ENCODE results near the gene MYOD1. TPM values are rescaled to one million over a fixed set of nuclear protein-coding genes. Genes with fewer than 3 reads are reported as not detected.
A peak's percentile ranks its signal among the peaks of the same experiment; 100 is the strongest.

Gene MYOD1
- total and polyA plus RNA-seq, 2 of the 13 experiments (the other 11 are each of a cell fraction or from before 2014, with no cell fraction given): not detected

DNA sequence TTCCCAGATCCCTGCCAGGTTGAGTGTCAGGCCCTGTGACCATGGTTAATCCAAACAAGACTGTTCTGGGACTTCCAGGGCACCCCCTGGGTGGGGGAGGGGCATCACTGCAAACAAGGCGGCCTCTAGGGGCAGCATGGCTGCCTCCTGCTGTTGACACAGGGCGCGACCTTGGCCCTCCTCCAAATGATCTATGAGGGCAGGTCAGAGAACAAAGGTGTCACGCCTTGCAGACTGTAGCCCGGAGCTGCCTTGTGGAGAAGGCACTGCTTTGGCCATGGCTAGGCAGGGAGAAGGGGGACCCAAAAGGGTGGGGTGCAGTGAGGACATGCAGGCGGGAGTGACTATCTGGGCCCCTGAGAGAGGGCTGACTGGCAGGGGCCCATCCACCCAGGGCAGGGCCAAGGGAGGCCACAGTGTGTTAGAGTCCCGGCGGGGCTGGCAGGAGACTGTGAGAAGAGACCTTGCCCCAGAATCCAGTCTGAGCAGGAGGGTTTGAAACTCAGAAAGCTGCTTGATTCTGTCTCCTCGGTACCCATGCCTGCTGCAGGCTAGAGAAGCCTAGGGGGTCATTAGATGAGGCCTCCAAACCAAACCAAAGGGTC, 50.8 kb downstream of the MYOD1 start (continued):
- TF ChIP-seq ZFP90 (CRISPR knock-in tag; IDR thresholded peaks at IDR 0.05; ENCODE audit: borderline replicate concordance) (peak; percentile 71; the same call in 1 of the 2 replicates), ZNF282 (IDR thresholded peaks at IDR 0.05; ENCODE audit: partially characterized antibody) (no peak), MBD4 (IDR thresholded peaks at IDR 0.05; ENCODE audit: borderline replicate concordance, low read length) (no peak), ZFP36 (IDR thresholded peaks at IDR 0.05; ENCODE audit: borderline replicate concordance, low read depth, low read length, partially characterized antibody) (no peak), ZNF781 (CRISPR knock-in tag; IDR thresholded peaks at IDR 0.05; ENCODE audit: borderline replicate concordance, not compliant biosample characterization) (no peak), MEIS2 (CRISPR knock-in tag; IDR thresholded peaks at IDR 0.05) (peak; percentile 93; the same call in 1 of the 2 replicates), ZBTB20 (CRISPR knock-in tag; IDR thresholded peaks at IDR 0.05; ENCODE audit: borderline replicate concordance, low read depth) (peak; percentile 78; the same call in 1 of the 2 replicates), ZNF790 (CRISPR knock-in tag; IDR thresholded peaks at IDR 0.05; ENCODE audit: borderline replicate concordance) (no peak), ETV6 (CRISPR knock-in tag; conservative IDR thresholded peaks at IDR 0.05) (peak; percentile 86), ZNF550 (CRISPR knock-in tag; IDR thresholded peaks at IDR 0.05; ENCODE audit: borderline replicate concordance) (no peak), ZNF558 (CRISPR knock-in tag; IDR thresholded peaks at IDR 0.05; ENCODE audit: borderline replicate concordance) (peak; percentile 51; the same call in 1 of the 2 replicates), ZFP37 (CRISPR knock-in tag; IDR thresholded peaks at IDR 0.05; ENCODE audit: borderline replicate concordance) (no peak), ONECUT2 (CRISPR knock-in tag; IDR thresholded peaks at IDR 0.05) (peak; percentile 49), ZNF644 (CRISPR knock-in tag; IDR thresholded peaks at IDR 0.05; ENCODE audit: low read depth) (peak; percentile 70; the same call in 1 of the 2 replicates)
- TF ChIP-seq, protein P1, sequence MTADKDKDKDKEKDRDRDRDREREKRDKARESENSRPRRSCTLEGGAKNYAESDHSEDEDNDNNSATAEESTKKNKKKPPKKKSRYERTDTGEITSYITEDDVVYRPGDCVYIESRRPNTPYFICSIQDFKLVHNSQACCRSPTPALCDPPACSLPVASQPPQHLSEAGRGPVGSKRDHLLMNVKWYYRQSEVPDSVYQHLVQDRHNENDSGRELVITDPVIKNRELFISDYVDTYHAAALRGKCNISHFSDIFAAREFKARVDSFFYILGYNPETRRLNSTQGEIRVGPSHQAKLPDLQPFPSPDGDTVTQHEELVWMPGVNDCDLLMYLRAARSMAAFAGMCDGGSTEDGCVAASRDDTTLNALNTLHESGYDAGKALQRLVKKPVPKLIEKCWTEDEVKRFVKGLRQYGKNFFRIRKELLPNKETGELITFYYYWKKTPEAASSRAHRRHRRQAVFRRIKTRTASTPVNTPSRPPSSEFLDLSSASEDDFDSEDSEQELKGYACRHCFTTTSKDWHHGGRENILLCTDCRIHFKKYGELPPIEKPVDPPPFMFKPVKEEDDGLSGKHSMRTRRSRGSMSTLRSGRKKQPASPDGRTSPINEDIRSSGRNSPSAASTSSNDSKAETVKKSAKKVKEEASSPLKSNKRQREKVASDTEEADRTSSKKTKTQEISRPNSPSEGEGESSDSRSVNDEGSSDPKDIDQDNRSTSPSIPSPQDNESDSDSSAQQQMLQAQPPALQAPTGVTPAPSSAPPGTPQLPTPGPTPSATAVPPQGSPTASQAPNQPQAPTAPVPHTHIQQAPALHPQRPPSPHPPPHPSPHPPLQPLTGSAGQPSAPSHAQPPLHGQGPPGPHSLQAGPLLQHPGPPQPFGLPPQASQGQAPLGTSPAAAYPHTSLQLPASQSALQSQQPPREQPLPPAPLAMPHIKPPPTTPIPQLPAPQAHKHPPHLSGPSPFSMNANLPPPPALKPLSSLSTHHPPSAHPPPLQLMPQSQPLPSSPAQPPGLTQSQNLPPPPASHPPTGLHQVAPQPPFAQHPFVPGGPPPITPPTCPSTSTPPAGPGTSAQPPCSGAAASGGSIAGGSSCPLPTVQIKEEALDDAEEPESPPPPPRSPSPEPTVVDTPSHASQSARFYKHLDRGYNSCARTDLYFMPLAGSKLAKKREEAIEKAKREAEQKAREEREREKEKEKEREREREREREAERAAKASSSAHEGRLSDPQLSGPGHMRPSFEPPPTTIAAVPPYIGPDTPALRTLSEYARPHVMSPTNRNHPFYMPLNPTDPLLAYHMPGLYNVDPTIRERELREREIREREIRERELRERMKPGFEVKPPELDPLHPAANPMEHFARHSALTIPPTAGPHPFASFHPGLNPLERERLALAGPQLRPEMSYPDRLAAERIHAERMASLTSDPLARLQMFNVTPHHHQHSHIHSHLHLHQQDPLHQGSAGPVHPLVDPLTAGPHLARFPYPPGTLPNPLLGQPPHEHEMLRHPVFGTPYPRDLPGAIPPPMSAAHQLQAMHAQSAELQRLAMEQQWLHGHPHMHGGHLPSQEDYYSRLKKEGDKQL (CRISPR knock-in tag; IDR thresholded peaks at IDR 0.05; ENCODE audit: low read depth): peak; percentile 92
- TF ChIP-seq, protein P2, sequence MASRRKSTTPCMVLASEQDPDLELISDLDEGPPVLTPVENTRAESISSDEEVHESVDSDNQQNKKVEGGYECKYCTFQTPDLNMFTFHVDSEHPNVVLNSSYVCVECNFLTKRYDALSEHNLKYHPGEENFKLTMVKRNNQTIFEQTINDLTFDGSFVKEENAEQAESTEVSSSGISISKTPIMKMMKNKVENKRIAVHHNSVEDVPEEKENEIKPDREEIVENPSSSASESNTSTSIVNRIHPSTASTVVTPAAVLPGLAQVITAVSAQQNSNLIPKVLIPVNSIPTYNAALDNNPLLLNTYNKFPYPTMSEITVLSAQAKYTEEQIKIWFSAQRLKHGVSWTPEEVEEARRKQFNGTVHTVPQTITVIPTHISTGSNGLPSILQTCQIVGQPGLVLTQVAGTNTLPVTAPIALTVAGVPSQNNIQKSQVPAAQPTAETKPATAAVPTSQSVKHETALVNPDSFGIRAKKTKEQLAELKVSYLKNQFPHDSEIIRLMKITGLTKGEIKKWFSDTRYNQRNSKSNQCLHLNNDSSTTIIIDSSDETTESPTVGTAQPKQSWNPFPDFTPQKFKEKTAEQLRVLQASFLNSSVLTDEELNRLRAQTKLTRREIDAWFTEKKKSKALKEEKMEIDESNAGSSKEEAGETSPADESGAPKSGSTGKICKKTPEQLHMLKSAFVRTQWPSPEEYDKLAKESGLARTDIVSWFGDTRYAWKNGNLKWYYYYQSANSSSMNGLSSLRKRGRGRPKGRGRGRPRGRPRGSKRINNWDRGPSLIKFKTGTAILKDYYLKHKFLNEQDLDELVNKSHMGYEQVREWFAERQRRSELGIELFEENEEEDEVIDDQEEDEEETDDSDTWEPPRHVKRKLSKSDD (CRISPR knock-in tag; IDR thresholded peaks at IDR 0.05; ENCODE audit: low read depth): peak; percentile 94
- TF ChIP-seq, protein P3, sequence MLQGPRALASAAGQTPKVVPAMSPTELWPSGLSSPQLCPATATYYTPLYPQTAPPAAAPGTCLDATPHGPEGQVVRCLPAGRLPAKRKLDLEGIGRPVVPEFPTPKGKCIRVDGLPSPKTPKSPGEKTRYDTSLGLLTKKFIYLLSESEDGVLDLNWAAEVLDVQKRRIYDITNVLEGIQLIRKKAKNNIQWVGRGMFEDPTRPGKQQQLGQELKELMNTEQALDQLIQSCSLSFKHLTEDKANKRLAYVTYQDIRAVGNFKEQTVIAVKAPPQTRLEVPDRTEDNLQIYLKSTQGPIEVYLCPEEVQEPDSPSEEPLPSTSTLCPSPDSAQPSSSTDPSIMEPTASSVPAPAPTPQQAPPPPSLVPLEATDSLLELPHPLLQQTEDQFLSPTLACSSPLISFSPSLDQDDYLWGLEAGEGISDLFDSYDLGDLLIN (CRISPR knock-in tag; IDR thresholded peaks at IDR 0.05; ENCODE audit: borderline replicate concordance): no peak; the same call in 1 of the 2 replicates
- TF ChIP-seq, protein P4, sequence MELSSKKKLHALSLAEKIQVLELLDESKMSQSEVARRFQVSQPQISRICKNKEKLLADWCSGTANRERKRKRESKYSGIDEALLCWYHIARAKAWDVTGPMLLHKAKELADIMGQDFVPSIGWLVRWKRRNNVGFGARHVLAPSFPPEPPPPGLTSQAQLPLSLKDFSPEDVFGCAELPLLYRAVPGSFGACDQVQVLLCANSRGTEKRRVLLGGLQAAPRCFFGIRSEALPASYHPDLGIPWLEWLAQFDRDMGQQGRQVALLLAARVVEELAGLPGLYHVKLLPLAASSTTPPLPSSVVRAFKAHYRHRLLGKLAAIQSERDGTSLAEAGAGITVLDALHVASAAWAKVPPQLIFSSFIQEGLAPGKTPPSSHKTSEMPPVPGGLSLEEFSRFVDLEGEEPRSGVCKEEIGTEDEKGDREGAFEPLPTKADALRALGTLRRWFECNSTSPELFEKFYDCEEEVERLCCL (CRISPR knock-in tag; IDR thresholded peaks at IDR 0.05; ENCODE audit: borderline replicate concordance): no peak
